HL-60 (cell line): ENCODE results near the gene SYNM.
"Not testable (repeated sequence)": the region's sequence is repeated elsewhere in the genome, so short reads cannot be mapped to it uniquely, and the experiment has no call there.

Experiments used
- DNase-seq, 2 experiments: peaks; one replicate each; pipeline ENCODE4 v3.0.0-alpha.2; 2010 to 2020; ENCODE audit warnings: low read depth in 1 of 2, low spot score in 1 of 2
- H3K27ac ChIP-seq: fragments of 250-450 bp; sonication (Bioruptor Pico); replicated peaks from 2 replicates; pipeline ENCODE4 v1.5.1; 2020; ENCODE audit warnings: mild to moderate bottlenecking, moderate library complexity
- H3K27me3 ChIP-seq: fragments of 250-450 bp; sonication (Bioruptor Pico); 2 replicates; pipeline ENCODE4 v1.5.1; 2021; ENCODE audit warnings: mild to moderate bottlenecking, moderate library complexity; ENCODE audit not compliant: insufficient read depth, poor library complexity, severe bottlenecking
- H3K4me3 ChIP-seq: replicated peaks from 2 replicates; pipeline ENCODE4 v1.5.1; 2011; ENCODE audit warnings: mild to moderate bottlenecking, control low read depth, low read length; ENCODE audit not compliant: insufficient read depth
- GABPA ChIP-seq: IDR thresholded peaks from 2 replicates; pipeline ENCODE4 v1.6.1; 2012; ENCODE audit warnings: low read depth
- POLR2AphosphoS5 ChIP-seq: IDR thresholded peaks from 2 replicates; pipeline ENCODE4 v1.6.1; 2012; ENCODE audit warnings: low read depth
- SPI1 ChIP-seq: IDR thresholded peaks from 2 replicates; pipeline ENCODE4 v1.6.1; 2012; ENCODE audit warnings: low read depth, mild to moderate bottlenecking, borderline replicate concordance
- TF ChIP-seq, protein P1 (sequence below): IDR thresholded peaks from one replicate; pipeline ENCODE4 v1.5.1; 2011; ENCODE audit warnings: low read length, control low read depth, inconsistent platforms; ENCODE audit not compliant: insufficient read depth
- TF ChIP-seq, protein P2 (sequence below): IDR thresholded peaks from 2 replicates; pipeline ENCODE4 v1.6.1; 2012; ENCODE audit warnings: low read depth; ENCODE audit not compliant: insufficient replicate concordance

The SYNM gene

DNA sequence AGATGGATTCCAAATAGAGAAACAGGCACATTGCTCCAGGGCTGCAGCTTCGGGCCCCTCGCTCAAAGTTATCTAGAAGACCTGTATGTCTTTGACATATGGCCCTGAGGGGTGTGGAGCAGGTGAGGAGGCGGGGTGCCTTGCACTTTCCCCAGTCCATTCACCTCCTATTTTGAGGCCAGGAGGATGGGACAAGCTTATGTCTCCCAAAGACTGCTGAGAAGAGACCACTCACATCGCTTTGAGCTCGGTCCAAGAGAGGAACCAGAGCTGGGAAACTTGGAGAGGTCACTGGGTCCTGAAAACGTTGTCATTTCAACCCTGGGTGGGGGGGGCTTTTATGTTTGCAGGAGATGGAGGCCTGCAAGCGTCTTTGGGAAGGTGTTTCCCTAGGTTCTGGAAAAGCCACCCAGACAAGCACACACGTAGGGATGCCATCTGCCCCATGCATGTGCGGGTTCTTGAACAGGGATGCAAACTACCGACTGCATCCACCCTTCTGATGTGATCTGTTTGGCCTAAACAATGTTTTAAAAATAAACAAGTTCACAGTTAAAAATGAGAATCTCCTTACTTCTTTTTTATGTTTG lies 33.7 kb upstream of the SYNM start:
- DNase-seq = no peak
- Histone ChIP-seq H3K4me3 (no peak overlapping the region), H3K27ac (no peak overlapping the region), H3K27me3 (no peaks in the 10 kb centered on the region)
- no peak for TF ChIP-seq SPI1
- TF ChIP-seq, protein P1, sequence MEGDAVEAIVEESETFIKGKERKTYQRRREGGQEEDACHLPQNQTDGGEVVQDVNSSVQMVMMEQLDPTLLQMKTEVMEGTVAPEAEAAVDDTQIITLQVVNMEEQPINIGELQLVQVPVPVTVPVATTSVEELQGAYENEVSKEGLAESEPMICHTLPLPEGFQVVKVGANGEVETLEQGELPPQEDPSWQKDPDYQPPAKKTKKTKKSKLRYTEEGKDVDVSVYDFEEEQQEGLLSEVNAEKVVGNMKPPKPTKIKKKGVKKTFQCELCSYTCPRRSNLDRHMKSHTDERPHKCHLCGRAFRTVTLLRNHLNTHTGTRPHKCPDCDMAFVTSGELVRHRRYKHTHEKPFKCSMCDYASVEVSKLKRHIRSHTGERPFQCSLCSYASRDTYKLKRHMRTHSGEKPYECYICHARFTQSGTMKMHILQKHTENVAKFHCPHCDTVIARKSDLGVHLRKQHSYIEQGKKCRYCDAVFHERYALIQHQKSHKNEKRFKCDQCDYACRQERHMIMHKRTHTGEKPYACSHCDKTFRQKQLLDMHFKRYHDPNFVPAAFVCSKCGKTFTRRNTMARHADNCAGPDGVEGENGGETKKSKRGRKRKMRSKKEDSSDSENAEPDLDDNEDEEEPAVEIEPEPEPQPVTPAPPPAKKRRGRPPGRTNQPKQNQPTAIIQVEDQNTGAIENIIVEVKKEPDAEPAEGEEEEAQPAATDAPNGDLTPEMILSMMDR = no peak
- no peak for TF ChIP-seq POLR2AphosphoS5
- TF ChIP-seq, protein P2, sequence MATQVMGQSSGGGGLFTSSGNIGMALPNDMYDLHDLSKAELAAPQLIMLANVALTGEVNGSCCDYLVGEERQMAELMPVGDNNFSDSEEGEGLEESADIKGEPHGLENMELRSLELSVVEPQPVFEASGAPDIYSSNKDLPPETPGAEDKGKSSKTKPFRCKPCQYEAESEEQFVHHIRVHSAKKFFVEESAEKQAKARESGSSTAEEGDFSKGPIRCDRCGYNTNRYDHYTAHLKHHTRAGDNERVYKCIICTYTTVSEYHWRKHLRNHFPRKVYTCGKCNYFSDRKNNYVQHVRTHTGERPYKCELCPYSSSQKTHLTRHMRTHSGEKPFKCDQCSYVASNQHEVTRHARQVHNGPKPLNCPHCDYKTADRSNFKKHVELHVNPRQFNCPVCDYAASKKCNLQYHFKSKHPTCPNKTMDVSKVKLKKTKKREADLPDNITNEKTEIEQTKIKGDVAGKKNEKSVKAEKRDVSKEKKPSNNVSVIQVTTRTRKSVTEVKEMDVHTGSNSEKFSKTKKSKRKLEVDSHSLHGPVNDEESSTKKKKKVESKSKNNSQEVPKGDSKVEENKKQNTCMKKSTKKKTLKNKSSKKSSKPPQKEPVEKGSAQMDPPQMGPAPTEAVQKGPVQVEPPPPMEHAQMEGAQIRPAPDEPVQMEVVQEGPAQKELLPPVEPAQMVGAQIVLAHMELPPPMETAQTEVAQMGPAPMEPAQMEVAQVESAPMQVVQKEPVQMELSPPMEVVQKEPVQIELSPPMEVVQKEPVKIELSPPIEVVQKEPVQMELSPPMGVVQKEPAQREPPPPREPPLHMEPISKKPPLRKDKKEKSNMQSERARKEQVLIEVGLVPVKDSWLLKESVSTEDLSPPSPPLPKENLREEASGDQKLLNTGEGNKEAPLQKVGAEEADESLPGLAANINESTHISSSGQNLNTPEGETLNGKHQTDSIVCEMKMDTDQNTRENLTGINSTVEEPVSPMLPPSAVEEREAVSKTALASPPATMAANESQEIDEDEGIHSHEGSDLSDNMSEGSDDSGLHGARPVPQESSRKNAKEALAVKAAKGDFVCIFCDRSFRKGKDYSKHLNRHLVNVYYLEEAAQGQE = no peak
- no peak for TF ChIP-seq GABPA

DNA sequence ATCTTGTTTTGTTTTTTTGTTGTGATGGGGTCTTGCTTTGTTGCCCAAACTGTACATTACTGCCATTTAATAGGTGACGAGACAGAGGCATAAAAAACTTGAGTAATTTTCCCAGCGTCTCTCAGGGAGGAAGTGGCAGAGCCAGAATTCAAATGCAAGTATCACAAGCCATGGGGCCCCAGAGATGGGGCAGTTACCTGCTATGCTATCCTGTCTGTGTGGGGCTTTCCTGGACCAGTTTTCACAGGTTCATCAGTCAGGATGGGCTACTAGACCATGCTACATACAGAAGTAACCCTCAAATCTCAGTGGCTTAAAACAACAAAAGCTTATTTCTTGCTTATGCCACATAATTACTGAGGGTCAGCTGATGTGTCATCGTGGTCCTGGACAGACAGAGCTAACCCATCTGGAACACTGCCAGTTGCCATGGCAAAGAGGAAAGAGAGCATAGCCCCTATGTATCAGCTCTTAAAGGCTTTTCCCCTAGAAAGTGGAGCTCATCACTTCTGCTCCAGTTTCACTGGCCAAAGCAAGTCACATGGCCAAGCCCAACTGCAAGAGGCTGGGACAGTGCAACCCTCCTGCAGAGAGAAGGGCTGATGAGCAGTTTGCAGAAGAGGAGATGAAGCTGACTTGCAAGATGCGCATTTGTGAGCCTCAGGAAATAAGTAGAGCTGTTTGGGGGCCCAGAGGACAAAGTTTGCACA lies 31.7 kb upstream of the SYNM start:
- TF ChIP-seq GABPA = no peak
- TF ChIP-seq, protein P1 = no peak
- no peaks in the 10 kb centered on the region for H3K27me3 ChIP-seq
- DNase-seq = no peak
- H3K27ac ChIP-seq = no peak overlapping the region
- no peak overlapping the region for H3K4me3 ChIP-seq

DNA sequence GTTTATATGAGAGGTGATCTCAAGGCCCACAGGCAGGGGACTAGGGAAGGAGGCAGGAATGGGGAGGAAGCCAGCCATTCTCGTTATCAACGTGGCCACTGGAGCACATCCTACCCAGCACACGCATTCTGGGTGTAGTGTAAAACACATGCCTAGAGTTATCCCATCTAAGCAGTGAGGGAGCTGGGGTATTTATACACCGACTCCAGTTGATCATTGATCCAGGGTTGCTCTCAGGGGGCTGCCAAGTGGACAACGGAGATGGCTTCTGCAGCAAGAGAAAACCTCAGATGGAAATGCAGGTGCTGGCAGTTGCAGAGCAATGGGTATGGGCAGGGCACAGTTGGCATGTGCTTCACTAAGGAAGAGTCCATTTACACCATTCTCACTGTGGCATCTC lies 30.4 kb upstream of the SYNM start:
- TF ChIP-seq POLR2AphosphoS5 (no peak), SPI1 (no peak), GABPA (no peak)
- TF ChIP-seq, protein P2 = no peak
- TF ChIP-seq, protein P1 = no peak
- Histone ChIP-seq H3K27ac (no peak overlapping the region), H3K4me3 (no peak overlapping the region), H3K27me3 (no peaks in the 10 kb centered on the region)
- no peak for DNase-seq

DNA sequence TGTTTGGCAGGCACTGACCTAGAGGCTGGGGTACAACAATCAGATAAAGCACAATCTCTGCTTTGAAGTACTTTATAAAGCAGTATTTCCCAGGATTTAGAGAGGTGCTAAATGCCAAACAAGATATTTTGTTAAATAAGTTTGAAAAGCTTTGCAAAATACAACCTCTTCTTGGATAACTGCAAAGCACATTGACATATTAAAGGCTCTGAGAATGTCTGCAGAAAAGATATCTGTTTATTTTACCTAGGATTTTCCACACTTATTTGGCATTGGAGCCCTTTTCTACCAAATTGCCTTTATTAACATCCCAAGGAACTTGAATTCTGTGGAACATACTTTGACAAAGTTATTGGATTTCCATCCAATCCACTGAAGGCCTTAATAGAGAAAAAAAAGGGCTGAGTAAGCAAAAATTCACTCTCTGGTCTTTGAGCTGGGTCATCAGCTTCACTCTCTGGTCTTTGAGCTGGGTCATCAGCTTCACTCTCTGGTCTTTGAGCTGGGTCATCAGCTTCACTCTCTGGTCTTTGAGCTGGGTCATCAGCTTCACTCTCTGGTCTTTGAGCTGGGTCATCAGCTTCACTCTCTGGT lies 29.7 kb upstream of the SYNM start:
- H3K27ac ChIP-seq, DNase-seq: not testable (repeated sequence)

More for the DNA sequence above, 29.7 kb upstream of the SYNM start:
- H3K4me3 ChIP-seq, H3K27me3 ChIP-seq: not testable (repeated sequence)
